ENCODE data around the gene GDPD1.
"Not testable (repeated sequence)": the region's sequence is repeated elsewhere in the genome, so short reads cannot be mapped to it uniquely, and the experiment has no call there.

The GDPD1 gene

GRCh38 chr17:59311051-59311468, 90.7 kb downstream of the GDPD1 start:
- DNase-seq (ENCODE audit: insufficient read length, low spot score) (peak; percentile 85), FAIRE-seq (peak; percentile 89)

DNA sequence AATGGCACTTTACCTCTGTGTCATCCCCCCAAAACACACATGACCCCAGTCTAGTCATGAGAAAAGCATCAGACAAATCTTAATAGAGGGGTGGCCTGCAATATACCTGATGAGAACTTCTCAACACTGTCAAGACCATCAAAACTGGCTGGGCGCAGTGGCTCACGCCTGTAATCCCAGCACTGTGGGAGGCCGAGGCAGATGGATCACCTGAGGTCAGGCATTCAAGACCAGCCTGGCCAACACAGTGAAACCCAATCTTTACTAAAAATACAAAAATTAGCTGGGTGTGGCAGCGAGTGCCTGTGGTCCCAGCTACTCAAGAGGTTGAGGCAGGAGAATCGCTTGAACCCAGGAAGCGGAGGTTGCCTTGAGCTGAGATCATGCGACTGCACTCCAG, 91.2 kb downstream of the GDPD1 start:
- not testable (repeated sequence) for DNase-seq (ENCODE audit: insufficient read length, low spot score); FAIRE-seq

DNA sequence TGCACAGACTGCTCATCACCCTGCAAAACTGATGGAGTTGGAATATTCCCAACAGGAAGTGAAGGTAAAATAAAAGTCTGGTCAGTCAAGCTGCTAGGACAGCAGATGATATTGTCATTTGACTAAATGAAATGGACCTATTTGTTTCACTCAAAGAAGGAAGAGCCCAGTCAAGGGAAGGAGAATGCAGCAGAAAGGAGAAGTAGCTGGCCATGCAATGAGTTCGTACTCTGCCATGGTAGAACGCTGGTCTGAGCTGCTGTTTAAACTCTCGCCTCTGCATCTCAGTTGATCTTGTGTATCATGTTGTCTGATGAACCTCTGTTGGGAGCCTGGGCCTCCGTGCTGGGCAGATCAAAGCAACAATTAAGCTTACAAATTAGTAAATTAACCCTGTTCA, 95.6 kb downstream of the GDPD1 start:
- FAIRE-seq, result no peak

More for the DNA sequence above, 95.6 kb downstream of the GDPD1 start:
- no peak for DNase-seq (ENCODE audit: insufficient read length, low spot score)

All from HTR-8/SVneo (cell line).